Fibroblast of skin of right biceps (primary cell): Measurements from ENCODE around the gene MSMP.

Experiments
- DNase-seq: peaks from one replicate; pipeline ENCODE4 v3.0.0-alpha.2; 2013

MSMP gene

DNA sequence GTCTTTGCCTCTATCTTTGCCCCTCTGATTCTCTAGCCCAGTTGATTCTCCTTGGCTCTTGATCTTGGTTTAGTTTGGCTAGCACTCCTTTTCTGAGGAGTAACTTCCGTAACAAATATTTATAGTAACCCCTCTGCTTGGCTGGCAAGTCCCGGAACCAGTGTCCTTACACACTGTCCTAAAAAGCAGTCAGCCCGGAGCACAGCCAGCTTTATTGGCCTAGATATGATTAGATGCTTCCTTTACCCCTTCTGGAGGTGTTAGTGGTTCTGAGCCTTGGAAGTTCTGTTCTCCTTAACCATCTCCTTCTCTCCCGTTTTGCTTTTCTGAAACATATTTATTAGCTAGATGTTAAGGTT lies 17.0 kb upstream of the MSMP start:
- no peak for DNase-seq

DNA sequence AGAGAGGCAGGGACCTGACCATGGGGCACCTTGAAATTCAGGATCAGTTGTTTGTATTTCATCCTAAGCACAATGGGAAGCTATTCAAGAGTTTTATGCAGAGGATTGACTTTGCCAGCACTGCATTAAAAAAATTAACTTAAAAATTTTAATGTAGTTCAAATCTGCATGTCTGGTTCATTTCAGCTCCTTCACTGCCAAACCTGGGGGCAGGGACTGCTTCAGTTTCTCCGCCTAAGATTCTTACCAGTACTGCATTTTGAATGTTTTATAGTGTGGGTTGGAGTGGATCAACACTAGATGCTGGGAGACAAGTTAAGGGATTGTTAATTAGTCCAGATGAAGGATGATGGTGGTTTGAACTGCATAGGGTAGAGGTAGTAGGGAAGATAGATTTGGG lies 15.7 kb upstream of the MSMP start:
- DNase-seq: no peak

DNA sequence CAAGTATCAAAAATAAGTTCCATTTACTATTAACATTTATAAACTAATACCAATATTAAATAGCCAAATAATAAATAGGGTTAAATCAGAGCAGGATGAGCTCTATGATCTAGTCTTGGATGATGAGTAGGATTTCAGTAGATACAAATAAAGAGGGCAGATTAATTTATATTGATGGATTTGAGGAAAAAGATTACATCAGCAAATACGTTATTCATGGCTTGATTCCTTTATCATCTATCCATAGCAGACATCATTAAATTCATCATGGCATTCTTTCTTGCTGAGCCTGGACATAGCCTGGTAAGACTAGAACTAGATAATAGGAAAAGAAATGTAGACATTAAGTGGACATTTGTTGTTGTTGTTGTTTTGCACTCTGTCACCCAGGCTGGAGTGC lies 13.4 kb upstream of the MSMP start:
- DNase-seq: no peak

DNA sequence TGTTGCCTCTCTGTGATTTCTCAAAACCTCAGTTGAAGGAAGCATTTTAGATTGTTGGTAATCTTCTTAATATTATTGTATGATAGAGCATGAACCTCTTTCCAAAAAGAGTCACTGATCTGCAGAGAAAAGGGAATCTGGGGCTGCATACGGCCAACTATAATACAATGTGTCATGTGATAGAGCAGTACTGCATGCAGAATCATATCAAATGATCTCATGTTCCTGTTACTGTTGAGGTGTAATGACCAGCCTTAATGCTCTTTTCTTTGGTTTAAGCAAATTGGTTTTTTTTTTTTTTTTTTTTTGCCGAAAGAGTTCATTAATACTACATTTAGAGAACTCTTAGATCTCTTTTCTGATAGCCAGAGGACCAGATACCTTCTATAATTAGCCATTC lies 12.9 kb upstream of the MSMP start:
- DNase-seq: no peak

DNA sequence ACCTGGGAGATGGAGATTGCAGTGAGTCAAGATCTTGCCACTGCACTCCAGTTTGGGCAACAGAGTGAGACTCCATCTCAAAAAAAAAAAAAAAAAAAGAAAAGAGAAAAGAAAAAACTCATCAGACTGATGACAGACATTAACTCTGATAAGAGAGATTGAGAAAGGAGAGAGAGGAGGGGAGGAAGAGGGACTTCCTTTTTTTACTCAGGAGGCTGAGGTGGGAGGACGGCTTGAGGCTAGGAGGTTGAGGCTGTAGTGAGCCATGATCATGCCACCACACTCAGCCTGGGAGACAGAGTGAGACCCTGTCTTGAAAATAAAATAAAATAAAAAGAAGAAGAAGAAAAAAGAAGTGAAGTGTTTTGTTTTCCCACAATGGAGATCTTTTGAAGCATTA lies 9.7 kb upstream of the MSMP start:
- DNase-seq: no peak

DNA sequence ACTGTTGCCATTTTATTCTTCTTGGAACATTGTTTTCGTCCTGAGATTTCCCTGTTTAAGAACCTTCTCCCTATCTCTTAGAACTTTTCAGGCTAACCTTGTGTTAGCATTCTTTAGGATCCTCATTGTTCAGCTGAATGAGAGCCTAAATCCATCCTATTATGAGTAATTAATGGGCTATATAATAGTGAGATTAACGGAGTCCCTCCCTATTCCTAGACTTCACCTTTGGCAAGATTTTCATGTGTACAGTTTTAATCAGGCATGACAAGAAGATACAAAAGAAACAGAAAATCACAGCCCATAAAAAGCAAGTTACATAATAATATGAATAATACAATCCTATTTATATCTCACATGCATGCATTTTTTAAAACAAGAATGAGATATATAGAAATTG lies 9.1 kb upstream of the MSMP start:
- DNase-seq: no peak

DNA sequence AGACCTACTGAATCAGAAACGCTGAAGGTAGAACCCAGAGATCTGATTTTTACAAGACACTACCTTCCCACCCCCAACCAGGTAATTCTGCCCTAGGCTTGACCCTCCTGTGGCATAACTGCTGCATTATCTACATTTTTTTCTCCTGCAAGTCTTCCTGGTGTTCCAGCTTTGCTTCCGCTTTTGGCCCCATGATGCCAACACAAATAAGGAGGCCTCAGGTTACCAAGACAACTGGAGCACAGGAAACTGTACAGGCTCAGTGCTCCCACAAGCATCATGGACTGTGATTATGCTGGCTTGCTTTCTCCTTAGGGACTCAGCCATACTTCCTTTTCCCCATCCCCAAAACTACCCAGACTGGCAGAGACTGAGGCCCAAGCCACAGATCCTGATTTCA lies 6.6 kb upstream of the MSMP start:
- peak; percentile 35 for DNase-seq

DNA sequence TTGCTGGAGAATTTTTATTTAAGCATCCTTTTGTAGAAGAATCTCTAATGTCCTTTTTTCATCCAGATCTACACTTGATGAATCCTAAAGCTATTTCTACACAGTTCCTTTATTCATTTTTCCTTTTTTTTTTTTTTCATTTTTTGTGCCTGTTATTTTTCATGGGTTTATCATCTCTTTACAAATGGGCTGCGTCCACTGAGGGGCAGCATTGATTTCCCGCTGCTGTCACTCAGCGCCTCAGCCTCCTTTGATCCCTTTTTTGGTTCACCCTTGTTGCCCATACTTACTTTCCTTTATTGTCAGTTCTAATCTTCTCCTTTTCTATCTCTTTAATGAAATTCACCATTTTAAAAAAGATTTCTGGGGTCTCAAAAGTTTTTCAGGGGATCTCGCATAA lies 5.7 kb upstream of the MSMP start:
- DNase-seq: no peak

DNA sequence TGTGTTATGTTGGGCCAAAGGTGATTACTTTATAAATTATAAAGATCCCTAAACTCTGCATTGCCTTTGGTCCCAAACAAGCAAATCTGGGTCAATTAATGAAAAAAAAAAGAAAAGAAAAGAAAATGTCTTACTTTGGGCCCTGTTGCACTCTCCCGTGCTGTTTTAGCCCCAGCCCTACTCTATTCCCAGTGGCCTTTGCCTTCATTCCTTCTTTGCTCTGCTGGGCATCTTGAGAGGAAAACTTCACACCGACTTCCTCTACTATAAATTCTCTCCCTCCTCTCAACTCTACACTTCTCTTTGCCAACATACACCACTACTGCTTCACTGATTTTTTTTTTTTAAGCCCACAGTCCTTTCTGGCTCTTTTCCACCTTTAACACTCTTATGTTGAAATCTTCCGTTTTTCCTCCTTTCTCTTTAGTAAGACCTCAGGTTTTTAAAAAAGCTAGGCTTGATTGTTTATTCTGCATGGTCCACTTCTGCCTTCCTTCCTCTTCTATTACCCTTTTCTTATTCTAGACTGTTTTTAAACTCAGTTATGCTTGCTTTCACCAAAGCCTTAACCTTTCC lies 4.5 kb upstream of the MSMP start:
- no peak for DNase-seq

DNA sequence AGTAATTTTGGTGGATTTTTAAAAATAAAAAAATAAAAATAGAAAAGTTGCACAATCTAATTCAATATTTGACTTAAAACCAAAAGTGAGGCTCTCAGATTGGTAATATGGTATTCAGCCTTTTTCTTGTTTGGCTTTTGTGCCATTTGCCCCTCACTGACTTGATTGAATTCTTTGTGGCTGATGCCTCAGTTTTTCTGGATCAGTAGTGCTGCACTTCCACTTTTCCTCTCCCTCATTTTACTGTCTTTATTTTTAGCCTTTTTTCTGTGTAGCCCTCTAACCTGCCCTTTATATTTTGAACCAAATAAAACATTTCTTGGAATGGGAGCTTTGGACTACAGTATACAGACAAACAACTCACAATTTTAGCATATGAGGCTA lies 3.8 kb upstream of the MSMP start:
- no peak for DNase-seq

DNA sequence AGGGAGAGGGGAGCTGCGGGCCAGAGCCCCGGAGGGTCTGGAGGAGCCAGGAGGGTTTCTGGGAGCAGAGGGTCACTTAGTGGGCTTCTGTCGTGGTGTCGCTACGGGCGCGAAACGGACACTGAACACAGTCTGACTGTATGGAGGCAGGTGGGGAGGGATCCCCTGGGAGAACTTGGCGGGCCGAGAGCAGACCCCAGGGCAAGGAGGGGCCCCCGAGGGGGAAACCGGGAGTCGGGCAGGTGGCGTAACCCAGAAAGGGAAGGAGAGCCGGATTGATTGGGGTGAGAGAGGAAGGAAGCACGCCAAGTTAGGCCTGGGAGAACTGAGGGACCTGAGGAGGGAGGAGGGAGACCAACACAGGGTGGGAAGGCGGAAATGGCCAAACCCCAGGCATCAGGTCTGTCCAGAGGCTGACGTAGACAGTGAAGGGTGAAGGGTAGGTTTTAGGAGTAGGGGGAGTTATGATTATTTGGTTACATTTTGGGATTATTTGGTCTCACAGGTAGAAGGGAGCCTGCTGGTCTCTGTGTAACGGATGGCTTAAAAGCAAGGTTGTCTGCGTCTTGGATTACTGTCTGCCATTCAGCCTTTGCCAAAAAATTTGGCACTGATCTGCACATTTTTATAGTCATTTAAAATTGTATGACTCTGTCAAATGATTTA lies 3.3 kb upstream of the MSMP start:
- DNase-seq: no peak

DNA sequence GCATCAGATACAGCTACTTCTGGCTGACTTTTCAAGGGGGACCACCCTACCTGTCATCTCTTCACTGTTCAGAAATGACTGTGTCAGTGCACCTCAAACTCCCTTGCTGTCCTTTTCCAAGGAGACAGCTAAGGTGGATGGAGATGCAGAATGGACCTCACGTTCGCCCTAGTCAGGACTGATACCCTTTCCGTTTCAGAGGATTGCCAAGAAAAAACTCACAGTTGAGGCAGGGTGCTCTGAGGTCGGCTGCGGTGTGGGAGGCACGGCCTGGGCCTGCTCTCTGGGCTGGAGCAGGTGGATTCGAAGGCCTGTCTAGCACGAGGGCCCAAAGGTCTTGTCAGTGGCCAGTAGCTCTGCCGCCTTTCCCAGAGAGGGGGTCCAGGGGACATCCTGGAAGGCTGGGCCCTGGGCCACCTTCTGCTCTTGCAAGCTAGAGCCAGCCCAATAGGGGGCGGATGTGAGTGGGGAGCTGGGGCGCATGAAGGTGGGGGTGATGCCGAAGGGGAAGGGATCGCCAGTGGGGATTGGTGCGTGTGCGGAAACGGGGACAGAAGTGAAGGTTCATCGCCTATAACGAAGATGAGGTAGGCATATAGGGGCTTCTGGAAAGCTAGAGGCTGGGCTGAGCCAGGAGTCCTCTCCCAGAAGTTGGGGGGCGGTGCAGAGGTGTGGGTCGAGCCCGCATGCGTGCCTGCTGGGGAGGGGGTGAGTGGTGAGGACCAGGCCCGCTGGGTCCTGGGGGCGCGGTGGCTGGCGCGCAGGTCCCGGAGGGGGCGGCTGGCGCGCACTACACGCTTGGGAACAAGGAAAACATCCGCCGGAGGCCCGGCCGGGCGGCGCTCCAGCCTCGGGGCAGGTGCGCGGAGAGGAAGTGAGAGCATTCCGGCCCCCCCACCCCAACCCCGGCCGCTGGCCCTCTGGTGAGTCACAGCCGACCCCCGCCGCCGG lies 2.5 kb upstream of the MSMP start:
- no peak for DNase-seq

DNA sequence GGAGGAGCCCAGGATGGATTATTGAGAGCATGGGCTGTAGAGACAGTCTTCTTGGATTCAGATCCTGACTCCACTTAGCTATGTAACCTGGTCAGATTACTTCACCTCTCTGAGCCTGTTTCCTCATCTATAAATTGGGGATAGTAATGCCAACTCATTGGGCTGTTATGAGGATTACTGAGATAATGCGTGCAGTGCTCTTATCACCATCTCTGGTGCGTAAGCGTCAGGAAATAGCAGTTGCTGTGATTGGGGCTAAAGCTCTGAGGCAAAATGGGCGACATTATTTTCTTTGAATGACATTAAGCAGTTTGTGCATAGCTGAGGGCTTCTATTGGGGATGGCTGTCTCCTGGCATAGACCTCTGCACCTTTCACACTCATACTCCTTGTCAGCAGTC lies 995 bp upstream of the MSMP start:
- DNase-seq: no peak

DNA sequence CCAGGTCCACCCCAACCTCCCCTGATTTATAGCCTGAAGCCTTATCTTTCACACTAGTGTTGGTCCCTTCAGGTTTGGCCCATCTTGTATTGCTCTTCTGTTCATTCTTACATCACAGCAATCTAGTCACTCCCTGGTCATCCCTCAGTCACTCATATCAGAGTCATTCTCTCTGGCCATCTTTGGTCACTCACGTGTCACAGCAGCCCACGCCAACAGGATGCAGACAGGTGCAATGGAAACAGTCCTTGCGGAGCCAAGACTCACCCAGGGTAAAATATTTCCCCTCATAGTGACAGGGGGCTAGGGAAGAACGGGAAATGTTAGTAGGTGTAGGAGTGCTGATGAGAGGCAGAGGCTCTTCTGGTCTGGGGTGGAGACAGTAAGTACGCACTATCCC lies 610 bp downstream of the MSMP start:
- DNase-seq: no peak

DNA sequence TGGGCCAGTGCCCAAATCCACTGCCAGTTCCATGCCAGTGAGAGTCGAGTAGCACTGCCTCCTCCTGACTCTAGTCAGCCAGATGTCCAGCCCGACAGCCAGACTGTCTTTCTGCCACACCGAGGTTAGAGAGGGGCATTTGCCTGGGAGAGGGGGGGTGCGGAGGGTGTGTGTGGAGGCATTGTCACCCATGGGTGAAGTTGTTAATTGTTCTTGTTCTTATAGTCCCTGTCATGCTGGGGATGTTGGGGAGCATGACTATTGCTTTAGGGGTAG lies 3.9 kb downstream of the MSMP start:
- DNase-seq: no peak

DNA sequence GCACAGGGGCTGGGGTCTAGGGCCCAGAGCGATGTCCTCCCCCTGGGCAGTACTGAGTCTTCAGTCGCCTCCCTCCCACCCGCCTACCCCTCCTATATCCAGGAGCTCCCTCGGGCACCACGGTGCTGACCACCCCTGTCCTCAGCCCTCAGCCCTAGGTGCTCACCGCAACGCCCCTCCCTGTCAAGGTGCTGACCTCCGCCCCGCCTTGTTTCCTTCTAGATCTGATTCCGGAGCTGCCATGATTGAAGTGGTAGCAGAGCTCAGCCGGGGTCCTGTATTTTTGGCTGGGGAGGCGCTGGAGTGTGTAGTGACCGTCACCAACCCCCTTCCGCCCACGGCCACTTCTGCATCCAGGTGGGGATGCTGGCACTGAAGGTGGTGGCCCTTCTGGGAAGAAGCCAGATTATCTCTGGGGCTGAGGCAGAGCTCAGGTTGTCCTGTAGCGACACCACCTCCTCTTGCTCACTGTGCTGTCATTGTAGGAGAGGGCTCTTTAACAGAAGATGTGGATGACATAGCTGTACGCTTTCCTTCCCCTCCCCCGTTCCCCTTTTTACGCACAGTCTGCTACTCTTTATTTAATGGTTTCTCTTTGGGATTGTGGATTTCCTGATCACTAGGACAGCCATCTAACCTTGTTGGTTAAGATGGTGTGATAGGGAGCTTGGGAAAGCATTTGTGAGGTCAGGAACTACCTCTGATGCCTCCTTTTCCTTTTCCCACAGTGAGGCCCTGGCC lies 4.4 kb downstream of the MSMP start:
- no peak for DNase-seq

DNA sequence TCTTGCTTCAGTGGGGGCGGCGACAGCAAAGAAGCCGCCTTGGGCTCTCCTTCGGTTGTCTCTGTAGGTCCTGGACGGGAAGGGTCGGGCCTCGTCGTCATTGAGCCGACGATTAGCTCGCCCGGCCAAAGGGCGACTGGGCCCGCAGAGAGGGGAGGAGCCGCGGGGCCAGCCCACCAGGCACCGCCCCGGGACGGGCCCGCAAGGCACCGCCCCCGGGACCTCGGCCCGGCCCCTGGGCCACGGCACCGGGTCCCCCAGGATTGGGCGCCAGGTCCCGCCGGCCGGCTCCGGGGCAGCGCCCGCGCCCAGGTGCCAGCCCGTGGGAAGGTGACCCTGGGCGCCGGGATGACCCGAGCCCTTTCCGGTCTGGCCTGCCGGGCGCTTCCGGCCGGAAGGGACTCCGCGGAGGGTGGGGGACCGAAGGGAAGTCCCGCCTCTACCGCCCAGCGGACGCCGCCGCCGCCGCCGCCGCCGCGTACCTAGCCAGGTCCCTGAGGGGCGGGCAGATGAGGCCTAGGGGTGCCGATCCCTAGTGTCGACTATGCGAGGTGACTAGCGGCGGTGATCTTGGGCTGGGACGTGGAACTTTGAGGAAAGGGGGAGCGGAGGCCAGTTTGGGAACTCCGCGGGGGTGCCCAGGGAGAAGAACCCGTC lies 5.1 kb downstream of the MSMP start, which contains the start of the genes GBA2 and RGP1:
GBA2 (minus strand) TSS at position 371 of the 657 bp plus-strand sequence. CDS start 524 bp downstream, outside the sequence.
RGP1 (plus strand) TSS at position 430 of the 657 bp plus-strand sequence. CDS start 469 bp downstream, outside the sequence.
- peak; percentile 67 for DNase-seq

DNA sequence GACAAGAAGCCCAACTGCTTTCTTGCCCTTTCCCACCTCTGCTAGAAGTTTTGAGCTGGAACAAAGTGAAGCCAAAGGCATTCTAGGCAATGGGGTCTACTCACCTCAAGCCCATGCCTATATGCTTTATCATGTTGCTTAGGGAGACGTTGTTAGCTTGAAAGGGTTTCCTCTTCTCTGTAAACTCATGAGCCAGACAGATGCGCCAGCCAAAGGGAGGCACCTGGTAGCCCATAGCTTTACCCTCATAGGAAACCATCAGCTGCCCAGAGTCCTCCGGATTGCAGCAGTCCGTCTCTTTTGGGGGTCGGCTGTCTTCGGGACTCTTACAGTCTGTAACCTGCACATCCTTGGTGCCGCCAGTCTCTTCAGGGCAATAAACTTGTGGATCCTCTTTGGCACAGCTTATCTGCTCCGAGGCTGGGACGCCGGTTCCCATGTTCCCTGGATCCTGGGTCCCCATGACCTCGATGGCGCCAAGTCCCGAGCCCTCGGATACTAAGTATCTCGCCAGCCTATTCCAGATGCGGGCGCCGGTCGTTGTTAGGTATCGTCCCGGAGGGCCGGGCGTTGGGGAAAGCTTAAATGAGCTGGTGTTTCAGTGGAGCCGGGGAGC lies 5.7 kb downstream of the MSMP start:
- no peak for DNase-seq

DNA sequence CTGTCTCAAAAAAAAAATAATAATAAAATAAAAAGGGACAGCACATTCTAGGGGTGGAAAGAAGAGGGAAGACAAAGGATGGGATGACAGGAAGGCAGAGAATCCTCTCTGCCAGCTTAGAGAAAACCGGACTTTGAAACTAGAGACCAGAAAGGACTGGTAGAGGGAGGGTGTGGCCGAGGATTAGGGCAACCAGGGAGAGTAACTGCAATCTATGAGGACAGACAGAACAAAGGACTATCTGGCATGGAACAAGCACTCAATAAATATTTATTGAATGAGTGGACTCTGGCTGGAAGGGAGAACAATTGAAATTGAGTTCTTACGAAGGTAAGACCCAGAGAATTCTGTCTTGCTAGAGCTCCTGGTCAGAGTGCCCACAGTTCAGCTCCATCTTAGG lies 7.5 kb downstream of the MSMP start:
- no peak for DNase-seq

DNA sequence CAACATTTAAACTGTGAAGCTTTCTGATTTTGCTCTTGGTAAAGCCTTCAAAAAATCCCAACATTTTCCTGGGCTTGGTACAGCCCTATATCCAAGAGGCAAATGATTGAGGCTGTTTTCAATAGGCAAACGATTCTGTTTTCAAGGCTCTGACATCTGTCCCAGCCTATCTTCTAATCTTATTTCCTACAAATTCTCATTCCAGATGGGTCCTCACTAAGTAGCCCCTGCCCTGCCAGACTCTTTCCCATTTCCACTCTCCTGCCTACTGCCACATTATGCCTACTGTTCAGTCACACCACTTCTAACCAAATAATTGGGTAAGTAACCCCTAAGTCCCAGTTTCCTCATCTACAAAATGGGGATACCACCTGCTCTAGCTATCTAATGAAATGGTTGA lies 8.5 kb downstream of the MSMP start:
- no peak for DNase-seq

DNA sequence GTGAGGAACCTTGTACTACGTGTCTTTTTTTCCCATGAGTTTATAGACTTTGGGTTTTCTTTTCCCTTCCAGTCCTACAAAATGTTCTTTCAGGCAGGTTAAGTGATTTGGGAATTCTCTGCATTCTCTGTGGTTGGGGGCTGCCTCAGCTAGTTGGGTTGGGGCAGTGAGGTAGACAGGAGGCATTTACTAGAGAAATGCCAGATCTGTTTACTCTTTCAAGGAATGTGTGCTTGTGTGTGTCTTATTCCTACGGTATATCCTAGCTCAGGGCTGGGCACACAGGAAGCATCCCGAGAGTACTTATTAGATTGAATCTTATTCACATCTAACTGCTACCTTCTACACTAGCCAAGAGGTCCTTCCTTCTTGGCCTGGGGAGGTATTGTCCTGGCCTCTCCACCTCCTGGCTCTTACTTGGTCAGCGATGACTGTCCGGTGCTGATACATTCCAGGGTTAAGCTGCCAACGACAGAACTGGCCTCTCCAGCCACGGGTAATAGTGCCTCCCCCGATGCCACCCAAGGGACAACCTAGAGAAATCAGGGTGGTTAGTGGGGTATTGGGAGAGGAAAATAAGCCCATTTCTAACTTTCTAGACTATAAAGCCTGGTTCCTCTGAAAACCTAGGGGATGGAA lies 10.1 kb downstream of the MSMP start:
- no peak for DNase-seq

DNA sequence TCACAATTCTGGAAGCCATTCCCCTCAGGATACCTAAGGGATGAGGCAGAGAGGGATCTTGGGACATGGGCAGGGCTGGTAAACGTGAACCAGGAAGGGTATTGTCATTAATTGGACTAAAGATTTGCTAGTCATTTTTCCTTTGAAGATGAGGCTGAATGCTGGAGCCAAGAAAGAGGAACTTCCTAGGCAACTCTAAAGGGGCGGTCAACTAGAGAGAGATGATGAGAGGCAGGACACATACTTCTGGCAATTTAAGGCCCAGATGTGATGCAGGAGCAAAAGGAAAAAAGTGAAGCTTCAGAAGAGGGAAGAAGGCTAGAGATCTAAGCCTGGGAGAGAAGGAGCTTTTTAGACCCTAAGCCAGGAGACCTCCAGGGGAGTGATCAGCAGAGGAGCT lies 10.6 kb downstream of the MSMP start:
- DNase-seq: no peak
